ENCODE data around the gene BCAP31. TPM values are rescaled to one million over a fixed set of nuclear protein-coding genes. Genes with fewer than 3 reads are reported as not detected.

The BCAP31 gene
- total RNA-seq (100 to 1,000 TPM in 4 of 5 experiments, 10 to 100 TPM in 1; 80.2 to 153 (median 117) TPM), polyA plus RNA-seq (100 to 1,000 TPM; 297 to 329 TPM), total RNA-seq (49.3 reads per million, percentile 71 among the genes with 10 or more reads in this experiment)

- Mint-ChIP-seq H3K27ac (peak within 1 kb of the TSS in 8 of 9 donors; percentile 55 to 87 (median 72)), H3K4me1 (peaks cover 9 to 37% (median 28%) of the 10 kb centered on the region in 7 donors), H3K27me3 (no peaks in the 10 kb centered on the region), H3K4me3 (peak within 1 kb of the TSS; percentile 75 to 95 (median 86)), H3K9me3 (peaks cover 0 to 2% (median 0%) of the 10 kb centered on the region in 11 donors), H3K36me3 (peaks cover 0 to 15% (median 4%) of the 10 kb centered on the region in 5 donors)
- ATAC-seq (peak; percentile 88), DNase-seq (peak; percentile 82 to 93 (median 91))
- CTCF ChIA-PET = no interaction called here
- POLR2A ChIA-PET = interaction anchor here (0.7 to 1.0 kb wide), 2 partner anchors 35 to 69 kb away, joined by 3 read pairs; partner anchors contain the start of genes IDH3G and SSR4
- no peaks in the 10 kb centered on the region for H3K9me3 ChIP-seq (ENCODE audit: control insufficient read depth in 2 of 3, low read length in 3 of 3)
- peak within 1 kb of the TSS; percentile 55 for H3K4me3 ChIP-seq (ENCODE audit: low read length)
- peaks cover 0 to 18% (median 0%) of the 10 kb centered on the region in 3 experiments for H3K36me3 ChIP-seq (ENCODE audit: control insufficient read depth in 2 of 3, insufficient read depth in 3 of 3, low read length in 3 of 3)
- intact Hi-C loops (cut with micrococcal nuclease) = loop anchor here (1.0 to 5.0 kb wide), 10 partner anchors 16 to 1038 kb away; partner anchors contain the start of genes CCNQ (in 2 of the 2), FAM3A (in 2 of the 2), HCFC1 (in 2 of the 2) and IDH3G (in 2 of the 2)
- peak within 1 kb of the TSS; percentile 80 for H3K27ac ChIP-seq (ENCODE audit: low read depth, low read length)
- peaks cover 10 to 29% of the 10 kb centered on the region in 2 donors for H3K4me1 ChIP-seq (ENCODE audit: control insufficient read depth in 2 of 2, insufficient read depth in 2 of 2, low read length in 2 of 2)
- no peaks in the 10 kb centered on the region for H3K27me3 ChIP-seq (ENCODE audit: control insufficient read depth in 2 of 2, insufficient read depth in 2 of 2, low read length in 2 of 2)
Observed at GRCh38 chrX:153724252-153725038, at the start of gene BCAP31, which contains the start of gene ABCD1. Gene BCAP31, minus strand, starts transcription at chrX:153724387. Its CDS starts 1,143 bp downstream, at chrX:153723244. Gene ABCD1, plus strand, starts transcription at chrX:153724856. Its CDS starts 411 bp downstream, at chrX:153725267.

GRCh38 chrX:153773218-153773611 is 49.0 kb upstream of the BCAP31 start:
- Histone ChIP-seq H3K36me3 (ENCODE audit: control insufficient read depth in 2 of 3, insufficient read depth in 3 of 3, low read length in 3 of 3) (no peaks in the 10 kb centered on the region), H3K4me1 (ENCODE audit: control insufficient read depth in 2 of 2, insufficient read depth in 2 of 2, low read length in 2 of 2) (no peaks in the 10 kb centered on the region), H3K27me3 (ENCODE audit: control insufficient read depth in 2 of 2, insufficient read depth in 2 of 2, low read length in 2 of 2) (no peaks in the 10 kb centered on the region), H3K9me3 (ENCODE audit: control insufficient read depth in 2 of 3, low read length in 3 of 3) (no peaks in the 10 kb centered on the region), H3K27ac (ENCODE audit: low read depth, low read length) (no peak overlapping the region), H3K4me3 (ENCODE audit: low read length) (no peak overlapping the region)
- H3K9me3 Mint-ChIP-seq = no peaks in the 10 kb centered on the region
- H3K4me3 Mint-ChIP-seq = no peak overlapping the region
- intact Hi-C loops (cut with micrococcal nuclease) = no loop called here
- POLR2A ChIA-PET = no interaction called here
- H3K36me3 Mint-ChIP-seq = no peaks in the 10 kb centered on the region
- CTCF ChIA-PET = no interaction called here
- ATAC-seq (no peak), DNase-seq (no peak)
- no peaks in the 10 kb centered on the region for H3K27me3 Mint-ChIP-seq
- peaks cover 0 to 2% (median 0%) of the 10 kb centered on the region in 7 donors for H3K4me1 Mint-ChIP-seq
- H3K27ac Mint-ChIP-seq = no peak overlapping the region

- peaks cover 0 to 6% (median 0%) of the 10 kb centered on the region in 7 donors for H3K4me1 Mint-ChIP-seq
- H3K9me3 ChIP-seq (ENCODE audit: control insufficient read depth in 2 of 3, low read length in 3 of 3) = no peaks in the 10 kb centered on the region
- DNase-seq (no peak), ATAC-seq (no peak)
- no peak overlapping the region for H3K4me3 ChIP-seq (ENCODE audit: low read length)
- CTCF ChIA-PET = no interaction called here
- POLR2A ChIA-PET = interaction anchor here (0.5 kb wide), 1 partner anchor 144 kb away, joined by 3 read pairs; no protein-coding TSS in a partner anchor
- H3K27ac Mint-ChIP-seq = no peak overlapping the region
- H3K27ac ChIP-seq (ENCODE audit: low read depth, low read length) = no peak overlapping the region
- H3K27me3 Mint-ChIP-seq = no peaks in the 10 kb centered on the region
- H3K36me3 Mint-ChIP-seq = no peaks in the 10 kb centered on the region
- H3K4me1 ChIP-seq (ENCODE audit: control insufficient read depth in 2 of 2, insufficient read depth in 2 of 2, low read length in 2 of 2) = no peaks in the 10 kb centered on the region
- intact Hi-C loops (cut with micrococcal nuclease) = no loop called here
- no peaks in the 10 kb centered on the region for H3K36me3 ChIP-seq (ENCODE audit: control insufficient read depth in 2 of 3, insufficient read depth in 3 of 3, low read length in 3 of 3)
- no peak overlapping the region for H3K4me3 Mint-ChIP-seq
- H3K9me3 Mint-ChIP-seq = no peaks in the 10 kb centered on the region
- H3K27me3 ChIP-seq (ENCODE audit: control insufficient read depth in 2 of 2, insufficient read depth in 2 of 2, low read length in 2 of 2) = no peaks in the 10 kb centered on the region
Observed at GRCh38 chrX:153772316-153773217, 48.4 kb upstream of the BCAP31 start.

- CTCF ChIA-PET = no interaction called here
Observed at GRCh38 chrX:153771415-153772315, 47.5 kb upstream of the BCAP31 start.

GRCh38 chrX:153770601-153771414 is 46.6 kb upstream of the BCAP31 start:
- H3K27me3 Mint-ChIP-seq = peaks cover 0 to 2% (median 0%) of the 10 kb centered on the region in 5 donors
- Histone ChIP-seq H3K27me3 (ENCODE audit: control insufficient read depth in 2 of 2, insufficient read depth in 2 of 2, low read length in 2 of 2) (no peaks in the 10 kb centered on the region), H3K4me3 (ENCODE audit: low read length) (no peak overlapping the region), H3K9me3 (ENCODE audit: control insufficient read depth in 2 of 3, low read length in 3 of 3) (no peaks in the 10 kb centered on the region), H3K4me1 (ENCODE audit: control insufficient read depth in 2 of 2, insufficient read depth in 2 of 2, low read length in 2 of 2) (no peaks in the 10 kb centered on the region), H3K36me3 (ENCODE audit: control insufficient read depth in 2 of 3, insufficient read depth in 3 of 3, low read length in 3 of 3) (no peaks in the 10 kb centered on the region), H3K27ac (ENCODE audit: low read depth, low read length) (no peak overlapping the region)
- H3K9me3 Mint-ChIP-seq = no peaks in the 10 kb centered on the region
- intact Hi-C loops (cut with micrococcal nuclease) = no loop called here
- ATAC-seq = no peak
- H3K4me1 Mint-ChIP-seq = peaks cover 0 to 6% (median 1%) of the 10 kb centered on the region in 7 donors
- no peak overlapping the region for H3K27ac Mint-ChIP-seq
- no peak for DNase-seq
- no peak overlapping the region for H3K4me3 Mint-ChIP-seq
- H3K36me3 Mint-ChIP-seq = no peaks in the 10 kb centered on the region
- ChIA-PET CTCF (no interaction called here), POLR2A (no interaction called here)

More at GRCh38 chrX:153771415-153772315, 47.5 kb upstream of the BCAP31 start:
- Histone ChIP-seq H3K27ac (ENCODE audit: low read depth, low read length) (no peak overlapping the region), H3K4me1 (ENCODE audit: control insufficient read depth in 2 of 2, insufficient read depth in 2 of 2, low read length in 2 of 2) (no peaks in the 10 kb centered on the region), H3K9me3 (ENCODE audit: control insufficient read depth in 2 of 3, low read length in 3 of 3) (no peaks in the 10 kb centered on the region), H3K36me3 (ENCODE audit: control insufficient read depth in 2 of 3, insufficient read depth in 3 of 3, low read length in 3 of 3) (no peaks in the 10 kb centered on the region), H3K4me3 (ENCODE audit: low read length) (no peak overlapping the region), H3K27me3 (ENCODE audit: control insufficient read depth in 2 of 2, insufficient read depth in 2 of 2, low read length in 2 of 2) (no peaks in the 10 kb centered on the region)
- intact Hi-C loops (cut with micrococcal nuclease) = no loop called here
- H3K27me3 Mint-ChIP-seq = no peaks in the 10 kb centered on the region
- DNase-seq (no peak), ATAC-seq (no peak)
- no peak overlapping the region for H3K27ac Mint-ChIP-seq
- no peak overlapping the region for H3K4me3 Mint-ChIP-seq
- H3K9me3 Mint-ChIP-seq = no peaks in the 10 kb centered on the region
- peaks cover 0 to 6% (median 0%) of the 10 kb centered on the region in 7 donors for H3K4me1 Mint-ChIP-seq
- POLR2A ChIA-PET = no interaction called here
- H3K36me3 Mint-ChIP-seq = no peaks in the 10 kb centered on the region
